Keratinocyte (primary cell): Measurements from ENCODE around the gene UTP4. TPM values are rescaled to one million over a fixed set of nuclear protein-coding genes. Genes with fewer than 3 reads are reported as not detected.

Experiments
- DNase-seq: peaks from one replicate; pipeline ENCODE4 v3.0.0-alpha.2; 2011; ENCODE audit warnings: low read depth, missing footprints, low spot score
- FAIRE-seq: peaks from 2 replicates; lab custom pipeline; 2011; peaks lifted over from hg19 to GRCh38; lab: Jason Lieb, UNC
- H2AFZ ChIP-seq: 2 replicates; pipeline ENCODE4 v1.6.0; 2012; ENCODE audit warnings: low read length, control low read depth, inconsistent platforms; ENCODE audit not compliant: control insufficient read depth
- H3K27ac ChIP-seq: 2 replicates; pipeline ENCODE4 v1.5.1; 2011; ENCODE audit warnings: low read length; ENCODE audit not compliant: control insufficient read depth, insufficient read depth
- H3K27me3 ChIP-seq: 3 replicates; pipeline ENCODE4 v1.6.0; 2011; ENCODE audit warnings: low read length; ENCODE audit not compliant: control insufficient read depth, insufficient read depth; ENCODE audit errors: extremely low read depth
- H3K36me3 ChIP-seq, 2 experiments: 2 replicates in 1 of 2; 3 replicates in 1 of 2; pipeline ENCODE4 v1.5.1; 2011; ENCODE audit warnings: low read length in 2 of 2, mild to moderate bottlenecking in 1 of 2; ENCODE audit not compliant: control insufficient read depth in 2 of 2, insufficient read depth in 2 of 2; ENCODE audit errors: extremely low read depth in 1 of 2
- H3K4me1 ChIP-seq: 3 replicates; pipeline ENCODE4 v1.5.1; 2011; ENCODE audit warnings: low read length; ENCODE audit not compliant: control insufficient read depth, insufficient read depth; ENCODE audit errors: extremely low read depth
- H3K4me2 ChIP-seq: 3 replicates; pipeline ENCODE4 v1.6.0; 2011; ENCODE audit warnings: low read depth, low read length; ENCODE audit not compliant: control insufficient read depth, insufficient read depth; ENCODE audit errors: extremely low read depth
- H3K4me3 ChIP-seq, 3 experiments: fragments of 200-600 bp in 1 of 3; sonication (generic) in 1 of 3; 2 replicates in 2 of 3; 3 replicates in 1 of 3; pipeline ENCODE4 v1.5.1; 2011 to 2016; ENCODE audit warnings: low read length in 3 of 3, mild to moderate bottlenecking in 3 of 3, control low read depth in 2 of 3, inconsistent platforms in 1 of 3, low read depth in 1 of 3, mixed read lengths in 1 of 3, mixed run types in 1 of 3, moderate library complexity in 1 of 3; ENCODE audit not compliant: control insufficient read depth in 2 of 3, insufficient read depth in 2 of 3; ENCODE audit errors: extremely low read depth in 1 of 3
- H3K79me2 ChIP-seq: 2 replicates; pipeline ENCODE4 v1.6.0; 2012; ENCODE audit warnings: low read length; ENCODE audit not compliant: control insufficient read depth, insufficient read depth
- H3K9ac ChIP-seq: 3 replicates; pipeline ENCODE4 v1.6.0; 2011; ENCODE audit warnings: low read length; ENCODE audit not compliant: control insufficient read depth, insufficient read depth; ENCODE audit errors: extremely low read depth
- H3K9me1 ChIP-seq: 3 replicates; pipeline ENCODE4 v1.6.0; 2011; ENCODE audit warnings: low read length; ENCODE audit not compliant: control insufficient read depth, insufficient read depth; ENCODE audit errors: extremely low read depth
- H3K9me3 ChIP-seq: 2 replicates; pipeline ENCODE4 v1.5.1; 2012; ENCODE audit warnings: low read depth, low read length; ENCODE audit not compliant: control insufficient read depth
- H4K20me1 ChIP-seq: 3 replicates; pipeline ENCODE4 v1.6.0; 2011; ENCODE audit warnings: low read length; ENCODE audit not compliant: control insufficient read depth, insufficient read depth; ENCODE audit errors: extremely low read depth
- CTCF ChIP-seq, 3 experiments: IDR thresholded peaks in 1 of 3; conservative IDR thresholded peaks in 1 of 3; optimal IDR thresholded peaks in 1 of 3; 2 replicates in 2 of 3; 3 replicates in 1 of 3; pipeline versions ENCODE3 to v1.5.1; 2011; ENCODE audit warnings: low read length in 3 of 3, mild to moderate bottlenecking in 3 of 3, moderate library complexity in 2 of 3, control low read depth in 1 of 3, inconsistent platforms in 1 of 3; ENCODE audit not compliant: insufficient read depth in 2 of 3; ENCODE audit errors: extremely low read depth in 1 of 3
- EZH2 ChIP-seq: IDR thresholded peaks from one replicate; pipeline ENCODE4 v1.6.1; 2012; ENCODE audit warnings: inconsistent platforms, mild to moderate bottlenecking, low read length, moderate library complexity
- dilution Hi-C: fragments of 300-500 bp; cut with MboI; formaldehyde crosslinking; loops from one replicate; pipeline ENCODE4 v1.7.0; 2020; ENCODE audit warnings: low sequenced_read_pairs; ENCODE audit not compliant: extremely low pct_ligation_motif_present
- polyA plus RNA-seq, 5 experiments: library from polyadenylated mRNA; depleted of rRNA in 3 of 5; stranded (reverse) in 3 of 5; stranded (forward) in 1 of 5; unstranded in 1 of 5; fragments of >200 nt; gene quantifications; 1 replicate in 1 of 5; 2 replicates in 3 of 5; 3 replicates in 1 of 5; pipeline versions ENCODE4 v1.2.1 to v1.2.3, GENCODE V29; 2011 to 2012; ENCODE audit warnings: missing spikeins in 2 of 5, low read depth in 1 of 5, low replicate concordance in 1 of 5

The UTP4 gene
- polyA plus RNA-seq, 1 donor (not counting 4 experiments of a cell fraction or from before 2014, with no cell fraction given): 106 TPM

GRCh38 chr16:69197573-69197972, 65.1 kb downstream of the UTP4 start:
- no peaks in the 10 kb centered on the region for H3K36me3 ChIP-seq
- no peak overlapping the region for H3K4me3 ChIP-seq
- no peaks in the 10 kb centered on the region for H3K9me3 ChIP-seq
- dilution Hi-C loops: no loop called here
- TF ChIP-seq CTCF (optimal IDR thresholded peaks at IDR 0.05 in 1 of 3, IDR thresholded peaks at IDR 0.05 in 1 of 3, conservative IDR thresholded peaks at IDR 0.05 in 1 of 3; ENCODE audit: extremely low read depth in 1 of 3, insufficient read depth in 2 of 3, low read length in 3 of 3) (no peak), EZH2 (no peak)
- no peak overlapping the region for H2AFZ ChIP-seq
- H3K4me2 ChIP-seq: no peak overlapping the region
- no peaks in the 10 kb centered on the region for H3K27me3 ChIP-seq
- H3K27ac ChIP-seq: no peak overlapping the region
- no peaks in the 10 kb centered on the region for H3K9me1 ChIP-seq
- H4K20me1 ChIP-seq: no peaks in the 10 kb centered on the region
- H3K9ac ChIP-seq: no peak overlapping the region
- no peak for FAIRE-seq
- peaks cover 66% of the 10 kb centered on the region for H3K79me2 ChIP-seq
- H3K4me1 ChIP-seq: peaks cover 30% of the 10 kb centered on the region
- DNase-seq: no peak

- no peaks in the 10 kb centered on the region for H3K9me1 ChIP-seq
- no peaks in the 10 kb centered on the region for H3K27me3 ChIP-seq
- peaks cover 66% of the 10 kb centered on the region for H3K79me2 ChIP-seq
- H3K27ac ChIP-seq: peak overlapping the region; percentile 82
- dilution Hi-C loops: no loop called here
- H4K20me1 ChIP-seq: no peaks in the 10 kb centered on the region
- peak overlapping the region; percentile 72 for H2AFZ ChIP-seq
- H3K4me3 ChIP-seq: peak overlapping the region in 2 of 3 experiments; percentile 37 to 50
- no peaks in the 10 kb centered on the region for H3K9me3 ChIP-seq
- H3K9ac ChIP-seq: peak overlapping the region; percentile 67
- H3K36me3 ChIP-seq: no peaks in the 10 kb centered on the region
- TF ChIP-seq CTCF (optimal IDR thresholded peaks at IDR 0.05 in 1 of 3, IDR thresholded peaks at IDR 0.05 in 1 of 3, conservative IDR thresholded peaks at IDR 0.05 in 1 of 3; ENCODE audit: extremely low read depth in 1 of 3, insufficient read depth in 2 of 3, low read length in 3 of 3): no peak
- TF ChIP-seq EZH2: no peak
- peak overlapping the region; percentile 77 for H3K4me2 ChIP-seq
- H3K4me1 ChIP-seq: peaks cover 40% of the 10 kb centered on the region
- DNase-seq (peak; percentile 56), FAIRE-seq (peak; percentile 71)
Observed at GRCh38 chr16:69199382-69199781, 66.9 kb downstream of the UTP4 start.
